ENCODE measurements around the gene GLE1. TPM values are rescaled to one million over a fixed set of nuclear protein-coding genes. Genes with fewer than 3 reads are reported as not detected.

GLE1 gene
- total RNA-seq (2021; ENCODE audit: unreplicated experiment) (36.6 TPM), Bru-seq, nascent RNA (percentile 56 among the genes with signal in this experiment), BruChase-seq, experiment 1, labeled RNA remaining after a 6-hour chase (percentile 78 among the genes with signal in this experiment), BruChase-seq, experiment 2, labeled RNA remaining after a 2-hour chase (percentile 63 among the genes with signal in this experiment)
- polyA plus RNA-seq (2012), result 21.6 and 26.1 TPM in 2 replicates
- long read RNA-seq, transcript GLE1-201 (16 exons, 3,321 nt), result major isoform, 109 of 149 reads
- long read RNA-seq, partial matches to known transcripts, result 4 of 149 reads
- long read RNA-seq, other reads (novel, unspliced or antisense), result 35 of 149 reads

GRCh38 chr9:128504485-128505413 is at the start of gene GLE1:
Gene GLE1, plus strand, starts transcription at chr9:128504719. Its CDS starts 87 bp downstream, at chr9:128504806.
- ATAC-seq (peak; percentile 94), DNase-seq (ENCODE audit: low read depth, low spot score) (peak; percentile 83)
- TSS peak; percentile 65 for BruUV-seq (replicated peaks)
- peaks cover 7 to 13% of the 10 kb centered on the region in 2 experiments; a peak in 2 of 4 replicates for H3K36me3 ChIP-seq (ENCODE audit: control insufficient read depth in 1 of 2, insufficient read depth in 2 of 2, low read length in 2 of 2)
- H3K4me1 ChIP-seq (ENCODE audit: control insufficient read depth in 1 of 2, insufficient read depth in 2 of 2, low read length in 2 of 2), result peaks cover 11 to 23% of the 10 kb centered on the region in 2 experiments
- H2AFZ ChIP-seq (ENCODE audit: low read depth, low read length, poor library complexity, severe bottlenecking), result peak within 1 kb of the TSS; percentile 54
- intact Hi-C loops (cut with micrococcal nuclease), result loop anchor here (5.0 kb wide), 1 partner anchor 48 kb away; the partner anchor contains the start of gene SPTAN1
- peak within 1 kb of the TSS; percentile 62 for H3K27ac ChIP-seq (ENCODE audit: low read depth, low read length)
- peak within 1 kb of the TSS; percentile 85 to 96 for H3K4me3 ChIP-seq (replicated peaks in 1 of 2; ENCODE audit: low read depth in 1 of 2, low read length in 2 of 2)
- peak within 1 kb of the TSS; percentile 89 for H3K4me2 ChIP-seq (ENCODE audit: low read length)
- no peaks in the 10 kb centered on the region for H3K9me3 ChIP-seq (ENCODE audit: control insufficient read depth in 1 of 2, insufficient read depth in 1 of 2, low read depth in 1 of 2, low read length in 2 of 2)
- peak within 1 kb of the TSS; percentile 91 for H3K9ac ChIP-seq (ENCODE audit: low read length)
- peaks cover 24% of the 10 kb centered on the region for H3K79me2 ChIP-seq (ENCODE audit: insufficient read depth, low read length)
- POLR2A ChIA-PET, result interaction anchor here (0.8 to 1.2 kb wide), 2 partner anchors 47 to 49 kb away, joined by 3 to 5 read pairs; partner anchors contain the start of gene SPTAN1
- no peaks in the 10 kb centered on the region for H3K27me3 ChIP-seq (ENCODE audit: insufficient read depth, low read length)
- CTCF ChIA-PET, result interaction anchor here (0.8 kb wide), 1 partner anchor 8 kb away, joined by 3 read pairs; no protein-coding TSS in a partner anchor
- RAD21 ChIA-PET (ENCODE audit: low non-redundant PET in 1 of 2, low total read pairs in 2 of 2, uncharacterized antibody in 2 of 2, unreplicated experiment in 2 of 2), result no interaction called here
- no peaks in the 10 kb centered on the region for H4K20me1 ChIP-seq (ENCODE audit: insufficient read depth)
- H3K9me2 ChIP-seq (ENCODE audit: insufficient read depth), result no peaks in the 10 kb centered on the region
- TF ChIP-seq CEBPB (IDR thresholded peaks at IDR 0.05; ENCODE audit: low read depth), result no peak
- no peak for TF ChIP-seq EZH2phosphoT487 (IDR thresholded peaks at IDR 0.05; ENCODE audit: borderline replicate concordance)
- TF ChIP-seq ZBTB33 (IDR thresholded peaks at IDR 0.05; ENCODE audit: extremely low read depth, insufficient replicate concordance, low read length), result no peak
- TF ChIP-seq POLR2AphosphoS5 (IDR thresholded peaks at IDR 0.05; ENCODE audit: low read depth, low read length), result peak; percentile 97
- TF ChIP-seq YY1 (IDR thresholded peaks at IDR 0.05; ENCODE audit: extremely low read depth, insufficient replicate concordance, low read depth, low read length), result peak; percentile 26
- no peak for TF ChIP-seq ATF3 (IDR thresholded peaks at IDR 0.05)
- no peak for TF ChIP-seq REST (IDR thresholded peaks at IDR 0.05; ENCODE audit: low read depth)
- peak; percentile 89 for TF ChIP-seq ZFX (IDR thresholded peaks at IDR 0.05)
- TF ChIP-seq ZNF274 (IDR thresholded peaks at IDR 0.05; ENCODE audit: low read depth, low read length), result no peak
- peak; percentile 83 for TF ChIP-seq MAX (IDR thresholded peaks at IDR 0.05)
- TF ChIP-seq EGR1 (IDR thresholded peaks at IDR 0.05; ENCODE audit: low read depth), result no peak
- TF ChIP-seq RAD21 (IDR thresholded peaks at IDR 0.05; ENCODE audit: low read depth), result no peak
- no peak for TF ChIP-seq TCF7L2 (IDR thresholded peaks at IDR 0.05; ENCODE audit: borderline replicate concordance, extremely low read depth, insufficient read depth, insufficient read length)
- no peak for TF ChIP-seq JUND (IDR thresholded peaks at IDR 0.05)
- TF ChIP-seq SRF (IDR thresholded peaks at IDR 0.05; ENCODE audit: low read depth), result no peak
- TF ChIP-seq ELF1 (IDR thresholded peaks at IDR 0.05; ENCODE audit: borderline replicate concordance, low read depth), result peak; percentile 79
- no peak for TF ChIP-seq CBX3 (IDR thresholded peaks at IDR 0.05; ENCODE audit: low read depth)
